GM13977 (cell line): ENCODE results near the gene ZSWIM6.

Source experiments
- DNase-seq: peaks from one replicate; pipeline ENCODE4 v3.0.0; 2012; ENCODE audit warnings: low spot score
- in situ Hi-C: fragments of 300-500 bp; cut with MboI; formaldehyde crosslinking; loops from one replicate; pipeline ENCODE4 v1.12.0; 2022; ENCODE audit warnings: low sequenced_read_pairs, low pct_unique_long_range_greater_than_20kb, mixed read lengths, inconsistent platforms; ENCODE audit not compliant: unreplicated experiment
- TF ChIP-seq, protein P1 (sequence below): IDR thresholded peaks from 2 replicates; pipeline ENCODE4 v1.5.1; 2012; ENCODE audit warnings: mild to moderate bottlenecking, control low read depth; ENCODE audit not compliant: insufficient read depth; ENCODE audit errors: extremely low read depth, missing control alignments

The ZSWIM6 gene

DNA sequence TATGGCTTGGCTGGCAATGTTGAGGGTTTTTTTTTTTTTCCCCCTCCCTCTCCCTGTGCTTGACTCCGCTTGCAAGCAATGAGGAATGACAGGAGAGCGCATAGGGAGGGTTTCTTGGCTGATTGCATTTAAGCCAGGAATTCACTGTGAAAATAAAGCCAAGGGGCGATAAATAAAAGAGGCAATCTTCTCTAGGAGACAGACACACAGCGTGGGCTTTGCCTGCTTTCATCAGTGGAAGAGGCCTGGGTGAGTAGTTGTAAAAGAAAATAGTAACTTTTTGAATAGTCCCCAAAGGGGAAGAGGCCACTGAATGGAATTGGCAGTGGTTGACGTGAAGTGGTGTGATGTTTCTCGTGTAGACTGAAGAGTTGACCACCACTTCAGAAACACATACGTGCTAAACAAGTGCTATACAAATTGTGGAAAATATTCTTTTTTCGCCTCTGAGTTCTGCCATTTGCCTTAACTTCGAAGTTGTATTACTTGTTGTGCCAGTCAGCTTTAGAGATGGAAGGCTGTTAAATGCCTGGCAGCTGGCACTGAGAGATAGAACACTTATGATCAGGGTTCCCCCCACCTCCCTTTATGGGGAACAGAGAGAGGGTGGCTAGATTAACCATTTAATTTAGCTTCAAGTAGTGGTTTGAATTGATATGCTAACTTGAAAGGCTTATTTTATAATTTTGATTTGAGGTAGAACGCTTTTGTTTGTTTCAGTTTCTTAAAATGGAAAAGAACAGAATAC, 3.0 kb downstream of the ZSWIM6 start:
- in situ Hi-C loops, result no loop called here
- TF ChIP-seq, protein P1, sequence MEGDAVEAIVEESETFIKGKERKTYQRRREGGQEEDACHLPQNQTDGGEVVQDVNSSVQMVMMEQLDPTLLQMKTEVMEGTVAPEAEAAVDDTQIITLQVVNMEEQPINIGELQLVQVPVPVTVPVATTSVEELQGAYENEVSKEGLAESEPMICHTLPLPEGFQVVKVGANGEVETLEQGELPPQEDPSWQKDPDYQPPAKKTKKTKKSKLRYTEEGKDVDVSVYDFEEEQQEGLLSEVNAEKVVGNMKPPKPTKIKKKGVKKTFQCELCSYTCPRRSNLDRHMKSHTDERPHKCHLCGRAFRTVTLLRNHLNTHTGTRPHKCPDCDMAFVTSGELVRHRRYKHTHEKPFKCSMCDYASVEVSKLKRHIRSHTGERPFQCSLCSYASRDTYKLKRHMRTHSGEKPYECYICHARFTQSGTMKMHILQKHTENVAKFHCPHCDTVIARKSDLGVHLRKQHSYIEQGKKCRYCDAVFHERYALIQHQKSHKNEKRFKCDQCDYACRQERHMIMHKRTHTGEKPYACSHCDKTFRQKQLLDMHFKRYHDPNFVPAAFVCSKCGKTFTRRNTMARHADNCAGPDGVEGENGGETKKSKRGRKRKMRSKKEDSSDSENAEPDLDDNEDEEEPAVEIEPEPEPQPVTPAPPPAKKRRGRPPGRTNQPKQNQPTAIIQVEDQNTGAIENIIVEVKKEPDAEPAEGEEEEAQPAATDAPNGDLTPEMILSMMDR, result no peak
- DNase-seq, result no peak

DNA sequence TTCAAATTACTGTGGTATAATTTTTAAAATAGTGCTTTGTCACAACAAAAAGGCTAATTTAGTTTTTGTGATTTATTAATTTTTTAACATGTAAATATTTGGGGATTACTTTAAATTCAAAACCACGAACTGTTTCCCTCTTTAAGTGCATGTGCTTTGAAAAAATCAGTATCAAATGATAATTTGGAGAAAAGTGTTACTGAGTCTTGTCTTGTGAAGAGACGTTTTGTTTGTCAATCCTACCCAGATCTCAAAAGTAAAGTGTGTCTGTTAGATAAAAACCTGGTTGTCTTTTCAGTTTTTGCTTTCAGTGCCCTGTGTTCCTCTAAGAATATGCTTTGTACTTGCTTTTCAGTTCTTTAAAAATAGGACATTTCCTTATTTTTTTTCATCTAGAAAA, 7.7 kb downstream of the ZSWIM6 start:
- DNase-seq, result no peak
- TF ChIP-seq, protein P1, result no peak
- in situ Hi-C loops, result no loop called here

DNA sequence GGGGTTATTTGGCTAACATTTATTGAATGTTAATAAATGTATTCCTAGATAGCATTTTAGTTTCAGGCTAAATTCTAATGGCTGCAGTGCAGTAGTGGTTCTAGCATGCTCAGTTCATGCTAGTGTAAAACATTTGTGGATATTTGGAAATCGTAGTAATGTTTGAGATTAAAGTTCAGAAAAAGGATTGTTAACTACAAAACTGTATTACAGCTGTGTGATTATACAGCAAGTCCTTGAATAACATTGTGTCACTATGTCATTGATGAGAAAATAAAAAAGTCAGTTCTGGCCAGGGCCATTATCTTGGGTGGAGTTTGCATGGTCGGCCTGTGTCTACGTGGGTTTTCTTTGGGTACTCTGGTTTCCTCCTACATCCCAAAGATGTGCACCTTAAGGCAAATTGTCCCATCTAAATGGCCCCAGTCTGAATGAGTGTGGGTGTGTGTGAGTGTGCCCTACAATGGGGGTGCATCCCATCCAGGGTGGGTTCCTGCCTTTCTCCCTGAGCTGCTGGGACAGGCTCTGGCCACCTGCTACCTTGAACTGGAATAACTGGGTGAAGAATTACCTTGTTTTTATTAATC, 8.8 kb downstream of the ZSWIM6 start:
- no peak for DNase-seq
- in situ Hi-C loops, result no loop called here
- TF ChIP-seq, protein P1, result no peak

- TF ChIP-seq, protein P1, result no peak
- in situ Hi-C loops, result no loop called here
- DNase-seq, result no peak
Observed at GRCh38 chr5:61342071-61342501, 10.0 kb downstream of the ZSWIM6 start.

DNA sequence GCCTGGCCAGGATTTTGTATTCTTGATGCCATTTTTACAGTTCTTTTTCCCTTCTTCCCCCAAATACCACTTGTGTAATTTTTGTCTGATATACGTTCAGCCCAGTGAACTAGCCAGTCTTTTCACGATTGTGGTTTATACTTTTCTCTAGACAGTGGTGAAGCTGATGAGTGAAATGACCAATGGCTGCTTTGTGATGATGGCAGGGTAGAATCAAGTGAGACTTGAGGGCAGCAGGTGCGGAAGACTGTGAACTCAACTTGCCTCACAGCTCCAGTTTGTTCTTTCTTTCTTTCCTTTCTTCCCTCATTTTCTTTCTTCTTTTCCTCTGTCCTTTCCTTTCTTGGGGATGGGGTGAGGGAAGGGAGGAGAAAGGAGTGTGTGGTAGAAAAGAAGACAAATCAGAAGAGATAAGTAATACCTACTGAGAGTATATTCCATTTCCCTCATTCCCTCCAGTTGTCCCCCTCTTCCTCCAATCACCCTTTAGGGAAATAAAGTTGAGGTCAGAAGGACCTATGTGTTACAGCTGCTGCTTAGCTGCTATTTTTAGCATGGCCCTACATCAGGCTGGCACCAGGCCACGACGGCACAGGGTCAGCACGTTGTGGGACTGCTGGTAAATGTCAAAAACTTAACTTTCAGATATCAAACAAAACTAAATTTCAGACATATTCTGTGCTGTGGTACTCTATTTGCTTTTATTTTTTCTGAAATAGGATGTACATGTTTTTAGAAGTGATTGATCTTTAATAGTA, 12.3 kb downstream of the ZSWIM6 start:
- no peak for DNase-seq
- in situ Hi-C loops, result no loop called here
- TF ChIP-seq, protein P1, result no peak

- TF ChIP-seq, protein P1, result no peak
- no peak for DNase-seq
- in situ Hi-C loops, result no loop called here
Observed at GRCh38 chr5:61346511-61346910, 14.5 kb downstream of the ZSWIM6 start.
